GM19452 (cell line): ENCODE data around the gene MGMT.

Source experiments
- ATAC-seq: cut with Tn5 transposase; IDR thresholded peaks from one replicate; pipeline ENCODE4 v1.9.1; 2021; ENCODE audit not compliant: unreplicated experiment

The MGMT gene

GRCh38 chr10:129784891-129785290 is 317.9 kb downstream of the MGMT start:
- ATAC-seq: no peak

GRCh38 chr10:129785536-129785981 is 318.5 kb downstream of the MGMT start:
- ATAC-seq: no peak

- ATAC-seq: no peak
Observed at GRCh38 chr10:129786216-129786615, 319.2 kb downstream of the MGMT start.

GRCh38 chr10:129787557-129787956 is 320.5 kb downstream of the MGMT start:
- no peak for ATAC-seq

GRCh38 chr10:129788215-129788614 is 321.2 kb downstream of the MGMT start:
- no peak for ATAC-seq

GRCh38 chr10:129790715-129791446 is 323.8 kb downstream of the MGMT start:
- ATAC-seq: no peak

- no peak for ATAC-seq
Observed at GRCh38 chr10:129792141-129792540, 325.1 kb downstream of the MGMT start.

- ATAC-seq: no peak
Observed at GRCh38 chr10:129792864-129793263, 325.8 kb downstream of the MGMT start.

- no peak for ATAC-seq
Observed at GRCh38 chr10:129793479-129793878, 326.4 kb downstream of the MGMT start.

- ATAC-seq: no peak
Observed at GRCh38 chr10:129793996-129794395, 327.0 kb downstream of the MGMT start.

GRCh38 chr10:129796710-129797420 is 329.8 kb downstream of the MGMT start:
- no peak for ATAC-seq

- ATAC-seq: no peak
Observed at GRCh38 chr10:129799942-129800341, 332.9 kb downstream of the MGMT start.

GRCh38 chr10:129800796-129801340 is 333.8 kb downstream of the MGMT start:
- no peak for ATAC-seq

GRCh38 chr10:129807211-129807610 is 340.2 kb downstream of the MGMT start:
- no peak for ATAC-seq

GRCh38 chr10:129808092-129808983 is 341.3 kb downstream of the MGMT start:
- ATAC-seq: no peak

GRCh38 chr10:129809431-129809830 is 342.4 kb downstream of the MGMT start:
- ATAC-seq: no peak

- ATAC-seq: no peak
Observed at GRCh38 chr10:129809841-129810240, 342.8 kb downstream of the MGMT start.

GRCh38 chr10:129811208-129811607 is 344.2 kb downstream of the MGMT start:
- ATAC-seq: no peak

- ATAC-seq: no peak
Observed at GRCh38 chr10:129812398-129812797, 345.4 kb downstream of the MGMT start.

GRCh38 chr10:129814681-129815646 is 347.9 kb downstream of the MGMT start:
- ATAC-seq: no peak
